NCI-H2196 (cell line): ENCODE data around the gene CDH4.
"Not testable (repeated sequence)": the region's sequence is repeated elsewhere in the genome, so short reads cannot be mapped to it uniquely, and the experiment has no call there.

Experiments used
- DNase-seq: peaks from one replicate; lab custom pipeline; 2025; ENCODE audit not compliant: unreplicated experiment; lab: John Stamatoyannopoulos, UW

The CDH4 gene

DNA sequence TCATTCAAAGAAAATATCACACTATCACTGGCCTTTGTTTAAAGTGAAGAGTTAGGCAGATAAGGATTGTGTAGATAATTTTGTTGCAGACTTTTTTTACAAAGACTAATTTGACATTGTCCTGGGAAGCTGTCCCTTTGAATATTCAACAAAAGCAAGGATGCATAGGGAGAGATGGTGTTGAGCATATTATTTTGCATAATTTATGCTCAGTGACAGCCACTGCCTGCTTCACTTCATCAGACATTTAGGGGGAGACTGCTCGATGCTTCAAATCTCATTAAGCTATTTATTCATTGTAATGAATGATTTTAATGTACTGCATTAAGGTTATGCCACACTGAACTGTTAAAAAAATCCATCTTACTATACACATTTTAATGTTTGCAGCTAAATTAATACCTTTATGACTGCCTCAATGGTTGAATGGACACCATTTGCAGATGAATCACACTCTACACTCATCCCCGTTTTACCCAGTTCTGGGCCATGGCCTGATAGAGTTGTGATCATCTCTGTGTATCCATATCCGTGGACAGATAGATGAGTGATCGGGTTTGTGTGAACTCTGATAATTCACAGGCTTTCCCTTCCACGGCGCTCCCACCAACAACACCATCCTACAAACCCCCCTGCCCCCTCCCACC lies 128.0 kb downstream of the CDH4 start:
- no peak for DNase-seq

DNA sequence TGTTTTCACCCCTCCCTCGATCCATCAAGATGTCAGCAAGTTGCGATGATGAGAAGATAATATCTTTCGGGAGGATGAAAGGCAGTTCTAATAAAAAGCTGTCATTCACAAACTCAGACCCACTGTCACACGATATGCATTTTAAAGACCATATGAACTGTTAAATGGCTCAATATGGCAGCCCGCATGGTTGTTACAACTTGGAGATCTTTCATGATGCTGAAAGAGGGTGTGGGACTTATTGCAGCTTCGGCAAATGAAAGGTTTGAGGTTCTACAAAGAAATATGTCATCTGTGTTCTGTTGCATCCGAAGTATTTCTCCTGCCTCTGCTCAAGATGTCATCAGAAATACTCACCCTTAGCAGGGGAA lies 128.5 kb downstream of the CDH4 start:
- DNase-seq: no peak

DNA sequence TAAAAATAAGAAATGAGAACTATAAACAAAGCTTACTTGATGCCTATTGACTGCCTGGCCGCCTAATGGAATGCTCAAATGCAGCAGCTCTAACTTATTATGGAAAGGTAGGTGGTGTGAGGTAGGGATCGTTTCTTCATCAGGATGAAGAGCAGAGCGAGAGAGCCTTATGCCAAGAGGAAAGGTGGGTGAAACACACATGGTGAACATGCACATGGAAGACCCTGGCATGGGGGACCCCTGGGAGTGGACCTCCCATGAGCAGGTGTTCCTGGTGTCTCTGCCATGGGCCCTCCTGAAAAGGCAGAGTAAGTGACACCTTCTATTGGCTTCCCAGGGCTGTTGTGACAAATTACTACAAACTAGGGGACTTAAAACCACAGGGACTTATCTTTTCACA lies 130.1 kb downstream of the CDH4 start:
- no peak for DNase-seq

DNA sequence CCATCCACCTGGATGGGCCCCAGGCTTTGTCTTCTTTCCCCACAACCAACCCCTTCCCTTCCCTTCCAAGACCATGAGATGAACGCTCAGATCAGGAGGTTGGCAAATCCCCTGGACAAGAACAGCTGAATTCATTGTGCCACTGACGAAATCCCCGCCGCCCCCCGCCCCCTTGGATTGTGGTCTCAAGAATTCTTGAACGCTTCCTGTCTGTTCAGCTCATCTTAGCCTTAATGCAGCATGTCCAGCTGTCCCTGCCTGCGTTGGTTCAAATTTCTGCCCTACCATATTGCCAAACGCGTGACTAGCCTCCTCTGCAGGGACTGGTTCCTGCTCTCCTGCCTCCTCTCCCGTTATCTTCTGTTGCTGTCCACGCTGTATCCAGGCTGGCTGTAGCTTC lies 133.2 kb downstream of the CDH4 start:
- no peak for DNase-seq

DNA sequence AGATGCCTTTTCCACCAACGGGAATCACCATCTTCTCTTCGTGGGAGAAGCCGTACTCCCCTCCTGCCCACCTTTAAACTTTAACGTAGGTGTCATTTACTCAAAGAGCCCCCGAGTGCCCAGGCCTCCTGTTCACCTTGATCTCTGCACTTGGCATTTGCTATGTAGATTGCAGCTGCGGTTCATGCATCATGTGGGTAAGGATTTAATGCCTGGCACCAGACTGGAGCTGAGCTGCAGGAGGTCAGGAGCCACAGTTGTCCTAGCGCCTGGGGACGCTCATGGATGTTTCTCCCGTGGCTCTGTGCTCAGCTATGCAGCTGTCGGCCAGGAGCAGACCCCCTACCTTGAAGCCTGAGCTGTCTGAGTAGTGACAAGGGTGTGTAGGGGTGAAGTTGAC lies 133.7 kb downstream of the CDH4 start:
- DNase-seq: no peak

DNA sequence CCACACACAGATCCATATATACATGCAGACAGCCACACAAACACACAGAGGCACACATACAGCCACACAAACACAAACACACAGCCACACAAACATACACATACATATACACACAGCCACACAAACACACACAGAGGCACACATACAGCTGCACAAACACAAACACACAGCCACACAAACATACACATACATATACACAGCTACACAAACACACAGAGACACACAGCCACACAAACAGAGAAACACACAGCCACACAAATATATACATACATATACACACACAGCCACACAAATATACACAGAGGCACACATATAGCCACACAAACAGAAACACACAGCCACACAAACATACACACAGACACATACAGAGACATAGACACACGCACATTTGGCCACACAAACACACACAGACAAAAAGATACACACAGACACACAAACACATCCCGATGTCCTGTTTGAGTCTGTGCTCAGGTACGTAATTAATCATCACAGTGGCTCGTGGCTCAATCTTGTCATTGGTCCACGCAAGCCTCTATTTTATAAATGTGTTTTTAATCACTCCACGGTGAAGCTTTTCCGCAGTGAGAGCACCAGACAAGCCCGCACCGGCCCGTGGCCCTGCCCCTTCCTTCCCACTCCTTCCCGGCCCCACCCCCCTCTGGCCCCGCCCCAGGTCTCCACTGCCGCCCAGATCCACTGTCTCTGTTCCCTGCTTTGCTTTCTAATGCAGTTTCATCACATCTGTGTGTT lies 135.3 kb downstream of the CDH4 start:
- peak; percentile 41 for DNase-seq

DNA sequence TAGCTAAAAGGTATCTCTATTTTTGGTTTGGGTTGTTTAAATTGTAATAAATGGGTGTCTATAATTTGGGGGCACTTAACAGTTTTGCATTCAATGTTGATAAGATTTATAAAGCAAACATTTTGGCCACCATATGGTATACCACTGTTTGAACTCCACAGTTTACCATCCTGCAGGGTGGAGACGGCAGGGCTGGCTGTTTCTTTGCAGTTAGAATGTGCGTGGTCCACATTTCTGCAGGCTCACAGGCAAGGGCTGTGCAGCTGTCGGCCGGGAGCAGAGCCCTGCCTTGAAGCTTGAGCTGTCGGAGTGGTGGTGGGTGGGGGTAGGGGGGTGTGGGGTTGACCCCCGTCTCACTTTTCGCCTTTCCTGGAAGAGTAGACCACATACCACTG lies 135.9 kb downstream of the CDH4 start:
- no peak for DNase-seq

DNA sequence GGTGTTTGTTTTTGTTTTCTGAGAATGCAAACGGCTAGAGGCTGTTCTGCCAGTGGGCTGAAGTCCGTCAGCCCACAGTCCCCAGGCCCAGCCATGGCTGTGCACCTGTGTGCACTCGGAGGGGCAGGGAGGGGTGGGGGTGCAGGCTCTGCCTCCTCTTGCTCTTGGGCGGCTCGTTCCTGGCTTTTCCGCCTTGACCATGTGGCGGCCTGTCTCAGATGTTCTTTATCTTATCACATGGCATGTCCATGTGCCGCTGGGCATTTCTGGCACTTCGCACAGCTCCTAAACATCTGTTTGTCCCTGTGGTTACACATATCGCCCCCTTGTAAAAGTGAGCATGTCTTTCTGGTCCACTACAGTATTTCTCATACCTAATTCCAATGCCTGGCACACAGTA lies 137.0 kb downstream of the CDH4 start:
- no peak for DNase-seq

DNA sequence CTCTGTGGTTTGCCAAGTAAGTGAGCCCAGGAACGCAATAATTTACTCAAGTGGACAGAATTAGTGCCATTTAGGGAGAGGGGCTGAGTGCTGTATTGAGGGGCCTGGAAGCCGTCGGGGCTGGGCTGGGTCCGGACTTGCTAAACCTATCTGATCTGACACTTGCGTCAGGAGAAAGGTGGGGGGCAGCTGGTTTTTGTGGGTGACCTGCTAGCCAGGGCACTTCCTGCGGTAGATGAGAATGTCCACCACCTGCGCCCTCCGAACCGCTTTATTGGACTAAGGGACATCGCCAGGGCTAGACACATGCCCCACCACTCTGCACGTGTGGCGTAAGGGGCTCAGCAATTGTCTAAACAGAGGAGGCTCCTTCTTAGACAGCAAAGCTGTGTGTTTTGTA lies 139.1 kb downstream of the CDH4 start:
- no peak for DNase-seq

DNA sequence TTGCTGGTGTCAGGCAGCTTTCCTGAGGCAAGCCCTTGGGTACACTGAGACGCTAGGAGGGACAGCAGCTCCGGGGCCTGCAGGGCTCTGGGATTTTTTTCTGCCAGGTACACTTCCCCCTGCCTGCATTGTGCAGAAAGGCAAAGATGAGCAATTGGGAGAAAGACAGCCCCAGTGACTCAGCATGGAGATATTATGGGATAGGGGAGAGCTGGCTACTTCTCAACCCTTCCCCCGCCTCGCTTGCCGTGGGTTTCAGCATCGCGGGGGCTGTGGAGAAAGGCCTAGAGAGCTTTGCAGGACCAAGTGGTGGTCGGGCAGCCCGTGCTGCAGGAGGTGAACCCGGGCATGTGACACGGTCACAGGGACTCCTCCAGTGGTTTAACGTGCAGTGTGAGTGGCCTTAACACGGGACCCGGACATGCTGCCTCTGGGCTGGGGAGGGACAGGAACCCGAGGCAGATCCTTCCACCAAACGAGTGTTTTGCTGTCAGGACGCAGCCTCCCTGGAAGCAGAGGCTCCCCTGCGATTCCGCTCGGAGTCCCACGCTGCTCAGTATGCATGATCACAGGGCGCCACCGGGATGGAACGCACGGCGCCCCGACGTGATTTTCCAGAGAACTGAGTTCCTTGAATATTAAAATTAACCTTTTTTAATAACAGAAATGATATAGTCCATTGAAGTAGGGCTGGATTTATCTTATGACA lies 139.9 kb downstream of the CDH4 start:
- no peak for DNase-seq

DNA sequence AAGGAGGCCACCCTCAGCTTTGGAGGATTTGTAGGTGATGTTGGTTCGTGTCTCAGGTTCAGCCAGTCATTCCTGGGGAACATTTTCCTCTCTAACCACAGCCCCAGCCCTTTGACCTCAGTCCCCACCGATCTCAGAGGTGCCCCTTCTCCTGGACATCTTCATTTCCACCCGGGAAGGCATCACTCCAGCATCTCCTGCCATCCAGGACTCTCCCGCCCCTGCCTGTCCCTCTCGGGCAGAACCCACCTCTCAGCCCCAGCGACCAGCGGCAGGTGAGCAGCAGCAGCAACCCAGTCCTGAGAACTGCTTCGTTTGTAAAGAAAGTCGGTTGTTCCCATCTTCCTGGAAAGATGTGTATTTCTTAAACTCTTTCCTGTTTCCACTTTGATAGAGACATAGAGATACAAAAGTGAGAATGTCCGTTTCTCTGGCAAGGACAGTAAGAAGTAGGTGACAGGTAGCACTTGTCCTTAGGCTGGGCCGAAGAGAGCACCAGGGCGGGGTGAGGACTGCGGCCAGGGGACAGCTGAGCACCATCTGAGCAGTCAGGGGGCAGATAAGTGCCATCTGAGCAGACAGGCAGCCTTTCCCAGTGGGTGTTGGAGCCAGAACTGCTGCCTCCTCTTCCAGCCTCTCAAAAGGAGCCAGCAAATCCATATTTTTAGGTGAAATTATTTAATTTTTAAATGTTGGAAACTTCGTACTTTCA lies 142.2 kb downstream of the CDH4 start:
- DNase-seq: no peak

DNA sequence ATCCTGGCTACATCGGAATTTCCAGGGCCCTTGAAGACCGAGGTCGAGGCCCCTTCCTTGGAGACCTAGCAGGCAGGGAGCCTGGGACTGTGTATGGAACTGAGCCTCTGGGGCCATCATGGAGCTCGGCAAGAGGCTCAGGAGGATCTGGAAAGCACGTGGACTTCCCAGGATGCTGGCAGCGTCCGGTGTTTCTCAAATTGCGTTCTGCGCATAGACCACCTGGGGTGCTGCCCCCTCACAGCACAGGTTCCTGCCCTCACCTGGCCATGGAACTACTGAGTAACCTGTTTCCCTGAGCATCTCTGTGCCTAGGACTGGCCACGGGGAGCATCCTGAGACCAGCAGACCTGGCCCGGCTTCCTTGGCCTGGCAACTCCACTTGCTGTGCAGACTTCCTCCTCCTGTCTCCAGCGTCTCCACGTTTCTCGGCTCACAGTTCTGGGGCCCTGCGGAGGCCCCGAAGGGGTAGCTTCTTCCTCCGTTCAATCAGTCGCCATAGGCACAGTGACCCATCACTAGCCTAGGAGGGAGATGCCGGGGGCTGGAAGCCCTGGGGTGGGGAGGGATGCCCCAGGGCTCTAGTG lies 144.3 kb downstream of the CDH4 start:
- no peak for DNase-seq

DNA sequence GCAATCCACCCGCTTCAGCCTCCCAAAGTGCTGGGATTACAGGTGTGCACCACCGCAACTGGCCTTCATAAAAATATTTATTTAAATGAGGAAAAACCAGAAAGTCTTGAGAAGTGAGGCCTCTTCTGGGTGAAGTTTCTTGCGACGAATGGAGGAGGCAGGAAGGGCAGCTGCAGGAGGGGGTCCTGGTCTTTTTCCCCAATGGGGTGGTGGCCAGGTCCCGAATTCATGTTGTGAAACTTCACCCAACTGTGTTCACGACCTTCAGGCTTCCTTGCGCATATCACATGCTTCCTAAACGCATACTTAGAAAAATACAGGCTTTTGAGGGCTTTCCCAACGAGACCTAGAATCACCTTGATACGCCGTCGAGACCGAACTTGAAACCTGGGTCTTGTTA lies 145.1 kb downstream of the CDH4 start:
- DNase-seq: no peak

DNA sequence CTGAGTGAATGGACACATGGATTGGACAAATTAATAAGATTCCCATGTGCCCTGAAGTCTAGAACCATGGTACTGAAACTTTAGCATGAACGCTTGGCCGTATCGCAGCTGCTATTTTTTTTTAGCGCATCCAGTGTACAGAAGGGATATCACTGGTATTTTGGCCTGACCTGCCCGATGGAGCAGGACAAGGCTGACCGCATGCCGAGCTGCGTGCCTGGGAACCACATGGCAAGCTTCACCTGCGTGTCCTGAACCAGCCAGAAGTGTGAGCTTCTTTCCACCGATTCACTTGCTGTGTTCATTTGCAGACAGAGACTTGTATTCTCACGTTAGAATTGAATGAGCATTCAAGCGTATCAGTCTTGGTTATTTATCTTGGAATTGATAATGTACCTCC lies 145.7 kb downstream of the CDH4 start:
- no peak for DNase-seq

DNA sequence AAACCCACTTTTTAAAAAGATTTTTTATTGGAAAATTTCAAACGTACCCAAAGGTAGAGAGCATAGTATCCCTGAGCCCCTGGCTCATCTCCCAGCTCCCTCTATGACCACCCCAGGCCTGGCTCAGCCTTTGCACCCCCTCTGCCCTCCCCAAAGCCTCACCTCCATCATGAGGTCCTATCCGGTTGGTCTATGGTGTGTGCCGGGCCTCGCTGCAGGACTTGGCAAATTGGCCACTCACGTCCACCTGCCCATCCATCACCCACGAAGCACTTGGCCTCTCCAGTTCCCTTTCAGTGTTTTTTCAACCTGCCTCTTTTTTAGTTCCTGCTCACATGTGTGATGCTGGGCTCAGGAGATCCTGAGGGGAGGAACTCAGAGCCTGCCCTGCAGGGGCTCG lies 147.4 kb downstream of the CDH4 start:
- no peak for DNase-seq

DNA sequence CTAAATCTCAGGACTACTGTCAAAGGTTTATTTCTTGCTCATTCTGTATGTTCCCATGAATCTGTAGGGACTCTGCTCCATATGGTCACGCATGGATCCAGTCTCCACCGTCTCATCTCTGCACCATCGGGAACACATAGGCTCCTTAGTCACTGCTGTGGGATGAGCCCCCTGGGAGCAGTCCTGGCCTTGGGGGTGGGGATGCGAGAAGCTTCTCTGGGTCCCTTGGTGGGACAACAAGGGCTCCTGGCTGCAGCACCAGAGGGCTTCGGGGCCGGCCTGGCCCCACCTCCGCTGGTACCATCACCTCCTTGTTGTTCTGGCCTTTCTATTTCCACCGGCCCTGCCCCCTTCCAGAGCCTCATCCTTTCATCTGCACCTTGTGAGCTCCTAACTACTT lies 148.4 kb downstream of the CDH4 start:
- DNase-seq: no peak

DNA sequence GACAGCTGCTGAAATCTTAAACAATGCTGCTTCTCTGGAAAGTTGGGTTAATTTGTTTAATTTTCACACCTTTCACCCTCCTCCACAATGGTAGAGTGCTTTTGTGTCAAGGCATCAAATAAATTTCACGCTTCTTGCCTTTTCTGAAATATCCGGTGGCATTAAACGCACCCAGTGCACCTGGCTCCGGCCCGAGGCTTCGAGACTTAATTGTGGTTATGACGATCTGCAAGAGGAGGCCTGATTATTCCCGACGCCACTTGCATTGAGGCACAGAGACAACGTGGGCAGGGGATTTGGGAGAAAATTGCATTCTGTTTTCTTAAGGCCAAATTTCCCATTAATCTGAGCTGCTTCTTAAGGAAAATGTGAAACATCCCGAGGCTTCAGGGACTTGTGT lies 152.2 kb downstream of the CDH4 start:
- no peak for DNase-seq

DNA sequence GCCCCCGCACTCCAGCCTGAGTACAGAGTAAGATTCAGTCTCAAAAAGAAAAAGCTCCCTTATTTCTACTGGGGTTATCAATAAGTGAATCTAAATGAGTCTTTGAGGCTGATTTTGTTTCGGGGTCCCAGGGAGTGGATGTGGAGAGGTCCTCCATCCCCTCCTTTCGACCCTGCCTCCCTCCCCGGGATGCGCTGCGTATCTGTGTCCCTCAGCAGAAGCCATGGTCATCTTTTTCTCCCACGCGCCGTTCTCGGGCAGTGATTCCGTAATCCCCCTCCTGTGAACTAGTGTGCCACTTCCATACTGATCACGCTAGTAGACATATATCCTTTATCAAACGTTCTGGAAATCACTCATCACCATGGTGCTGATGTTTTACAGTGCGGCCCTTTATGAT lies 152.9 kb downstream of the CDH4 start:
- no peak for DNase-seq

DNA sequence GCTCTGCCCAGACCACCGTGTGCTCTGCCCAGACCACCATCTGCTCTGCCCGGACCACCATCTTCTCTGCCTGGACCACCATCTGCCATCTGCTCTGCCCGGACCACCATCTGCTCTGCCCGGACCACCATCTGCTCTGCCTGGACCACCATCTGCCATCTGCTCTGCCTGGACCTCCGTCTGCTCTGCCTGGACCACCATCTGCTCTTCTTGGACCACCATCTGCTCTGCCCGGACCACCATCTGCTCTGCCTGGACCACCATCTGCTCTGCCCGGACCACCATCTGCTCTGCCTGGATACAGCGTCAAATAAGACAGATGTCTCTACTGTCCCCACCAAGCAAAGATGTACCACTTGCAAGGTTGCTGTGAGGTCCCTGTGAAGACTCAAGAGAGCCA lies 154.7 kb downstream of the CDH4 start:
- not testable (repeated sequence) for DNase-seq

DNA sequence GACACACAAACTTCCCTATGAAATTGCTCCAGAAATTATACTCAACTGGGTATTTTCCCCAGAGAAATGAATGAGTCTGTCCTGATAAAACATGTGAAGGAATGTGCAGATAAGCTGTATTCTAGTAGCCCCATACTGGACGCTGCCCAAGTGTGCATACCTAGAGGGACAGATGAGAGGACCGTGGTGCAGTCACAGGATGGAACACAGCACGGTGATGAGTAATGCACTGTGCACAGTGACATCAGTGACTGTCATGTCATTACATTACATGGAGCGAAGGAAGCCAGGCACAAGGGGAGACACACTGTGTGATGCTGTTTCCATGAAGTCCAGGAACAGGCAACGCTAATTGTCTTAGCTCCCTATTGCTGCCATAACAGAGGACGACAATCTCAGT lies 155.5 kb downstream of the CDH4 start:
- DNase-seq: no peak

DNA sequence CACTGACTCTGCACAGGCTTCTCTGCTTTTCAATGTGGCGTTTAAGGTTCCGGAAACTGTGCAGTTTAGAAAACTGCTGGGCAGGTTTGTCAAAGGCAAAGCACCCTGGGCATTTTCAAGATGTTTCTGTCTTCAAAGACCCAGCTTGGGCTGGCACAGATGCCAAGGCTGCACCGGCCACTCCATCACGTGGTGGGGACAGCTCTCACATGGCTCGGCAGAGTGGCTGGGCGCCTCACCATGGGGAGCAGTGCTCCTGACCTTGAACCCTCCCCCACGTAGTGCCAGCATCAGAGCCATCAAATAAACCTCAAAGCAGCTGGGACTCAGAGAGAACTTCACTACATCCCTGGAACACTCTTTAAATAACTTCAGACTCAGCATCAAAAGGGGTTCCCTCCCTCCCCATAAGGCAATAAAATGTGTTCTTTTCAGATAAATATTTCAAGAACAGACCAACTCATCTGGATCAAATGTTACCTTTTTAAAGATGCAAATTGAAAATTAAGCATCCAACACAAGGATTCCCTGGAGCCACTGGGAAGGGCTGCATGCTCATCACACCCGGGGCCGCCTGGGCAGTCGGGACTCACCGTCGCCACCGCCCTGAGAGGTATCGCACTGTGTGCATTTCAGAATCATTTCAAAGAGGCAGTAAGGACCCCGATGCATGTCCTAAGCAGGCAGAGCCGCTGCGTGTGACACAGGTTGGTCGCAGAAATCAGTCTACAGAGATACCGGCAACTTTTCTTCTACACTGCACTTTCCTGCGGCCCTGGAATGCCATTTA lies 157.1 kb downstream of the CDH4 start:
- no peak for DNase-seq
